Endothelial cell of umbilical vein (primary cell): ENCODE measurements around the gene SCD. TPM values are rescaled to one million over a fixed set of nuclear protein-coding genes. Genes with fewer than 3 reads are reported as not detected.

Source experiments
- BruUV-seq: library from RNA; stranded (reverse); fragments of 400-500 nt; replicated peaks from 2 replicates; lab custom pipeline; 2021; lab: Mats Ljungman, UMichigan
- CTCF ChIA-PET: fragments of 300-600, 350-600 bp; sonication (Branson Sonifier 250); formaldehyde crosslinking; loops from one replicate; lab custom pipeline; 2021; ENCODE audit warnings: antibody characterized with exemption, inconsistent platforms; lab: Charles Lee
- POLR2A ChIA-PET: fragments of 300-600, 350-600 bp; sonication (Branson Sonifier 250); formaldehyde crosslinking; loops from one replicate; lab custom pipeline; 2021; ENCODE audit warnings: antibody characterized with exemption, inconsistent platforms; lab: Charles Lee
- DNase-seq: peaks from one replicate; pipeline ENCODE4 v3.0.0-alpha.2; 2011; ENCODE audit warnings: low read depth, low spot score
- FAIRE-seq: peaks from 2 replicates; lab custom pipeline; 2011; peaks lifted over from hg19 to GRCh38; lab: Jason Lieb, UNC
- H2AFZ ChIP-seq: 2 replicates; pipeline ENCODE4 v1.6.0; 2012; ENCODE audit warnings: low read depth, low read length, control low read depth, inconsistent platforms
- H3K27ac ChIP-seq: 2 replicates; pipeline ENCODE4 v1.5.1; 2011; ENCODE audit warnings: low read depth, mild to moderate bottlenecking, control low read depth, low read length, moderate library complexity; ENCODE audit not compliant: insufficient read depth
- H3K27me3 ChIP-seq, 2 experiments: 2 replicates each; pipeline versions ENCODE4 v1.6.0 to v1.6.1; 2011; ENCODE audit warnings: low read length in 2 of 2, mixed read lengths in 1 of 2; ENCODE audit not compliant: control insufficient read depth in 2 of 2, insufficient read depth in 2 of 2
- H3K36me3 ChIP-seq, 2 experiments: 2 replicates in 1 of 2; 3 replicates in 1 of 2; pipeline ENCODE4 v1.5.1; 2011; ENCODE audit warnings: low read length in 2 of 2, mild to moderate bottlenecking in 1 of 2, moderate library complexity in 1 of 2; ENCODE audit not compliant: control insufficient read depth in 2 of 2, insufficient read depth in 2 of 2; ENCODE audit errors: extremely low read depth in 1 of 2
- H3K4me1 ChIP-seq: 3 replicates; pipeline ENCODE4 v1.5.1; 2011; ENCODE audit warnings: mild to moderate bottlenecking, low read length; ENCODE audit not compliant: control insufficient read depth, insufficient read depth; ENCODE audit errors: extremely low read depth
- H3K4me2 ChIP-seq: 2 replicates; pipeline ENCODE4 v1.6.1; 2011; ENCODE audit warnings: low read length, control low read depth, mixed read lengths; ENCODE audit not compliant: insufficient read depth
- H3K4me3 ChIP-seq, 3 experiments: fragments of 200-600 bp in 1 of 3; sonication (generic), shearing (Covaris generic) in 1 of 3; replicated peaks in 1 of 3; 2 replicates each; pipeline ENCODE4 v1.5.1; 2011 to 2016; ENCODE audit warnings: control low read depth in 3 of 3, low read length in 3 of 3, mild to moderate bottlenecking in 2 of 3, inconsistent platforms in 1 of 3, low read depth in 1 of 3, moderate library complexity in 1 of 3; ENCODE audit not compliant: insufficient read depth in 1 of 3
- H3K79me2 ChIP-seq: 2 replicates; pipeline ENCODE4 v1.6.0; 2012; ENCODE audit warnings: low read length, inconsistent platforms; ENCODE audit not compliant: control insufficient read depth, insufficient read depth
- H3K9ac ChIP-seq: replicated peaks from 2 replicates; pipeline ENCODE3; 2011; ENCODE audit warnings: low read length, control low read depth; ENCODE audit not compliant: insufficient read depth; ENCODE audit errors: extremely low read depth
- H3K9me1 ChIP-seq: replicated peaks from 3 replicates; pipeline ENCODE4 v1.6.0; 2011; ENCODE audit warnings: mild to moderate bottlenecking, low read length; ENCODE audit not compliant: control insufficient read depth, insufficient read depth; ENCODE audit errors: extremely low read depth
- H3K9me3 ChIP-seq: replicated peaks from 2 replicates; pipeline ENCODE4 v1.5.1; 2012; ENCODE audit warnings: low read length, inconsistent platforms; ENCODE audit not compliant: control insufficient read depth, insufficient read depth
- H4K20me1 ChIP-seq: replicated peaks from 2 replicates; pipeline ENCODE3; 2011; ENCODE audit warnings: mild to moderate bottlenecking, low read length; ENCODE audit not compliant: control insufficient read depth, insufficient read depth; ENCODE audit errors: extremely low read depth
- EZH2 ChIP-seq: IDR thresholded peaks from 2 replicates; pipeline ENCODE4 v1.6.1; 2012; ENCODE audit warnings: borderline replicate concordance, low read depth, mild to moderate bottlenecking, moderate library complexity, low read length, inconsistent platforms; ENCODE audit not compliant: severe bottlenecking
- FOS ChIP-seq: IDR thresholded peaks from 2 replicates; pipeline ENCODE4 v1.6.1; 2011; ENCODE audit warnings: mild to moderate bottlenecking, low read length, moderate library complexity, borderline replicate concordance; ENCODE audit not compliant: insufficient read depth
- MYC ChIP-seq: IDR thresholded peaks from one replicate; pipeline ENCODE4 v1.6.1; 2011; ENCODE audit warnings: mild to moderate bottlenecking, low read depth, low read length
- dilution Hi-C: fragments of 300-500 bp; cut with MboI; formaldehyde crosslinking; loops from one replicate; pipeline ENCODE4 v1.15.0; 2019; ENCODE audit warnings: low sequenced_read_pairs; ENCODE audit not compliant: extremely low pct_ligation_motif_present
- intact Hi-C: fragments of 100-400 bp; cut with micrococcal nuclease; formaldehyde crosslinking; loops from one replicate; pipeline ENCODE4 v1.10.0; 2022
- polyA plus RNA-seq, 4 experiments: library from polyadenylated mRNA; depleted of rRNA in 3 of 4; stranded (reverse) in 3 of 4; unstranded in 1 of 4; fragments of >200 nt; gene quantifications; 2 replicates each; pipeline versions ENCODE4 v1.2.1 to v1.2.3, GENCODE V29; 2011 to 2012; ENCODE audit warnings: missing spikeins in 1 of 4
- total RNA-seq: library from RNA; stranded (reverse); gene quantifications from 2 replicates; pipeline ENCODE4 v1.2.3, GENCODE V29; 2021
- TF ChIP-seq, protein P1 (sequence below): IDR thresholded peaks from 2 replicates; pipeline ENCODE4 v1.6.1; 2011; ENCODE audit not compliant: insufficient read depth, insufficient read length
- TF ChIP-seq, protein P2 (sequence below), 2 donors: IDR thresholded peaks; 1 replicate in 1 of 2; 2 replicates in 1 of 2; pipeline ENCODE4 v1.5.1; 2011; ENCODE audit warnings: low read length in 2 of 2, mild to moderate bottlenecking in 2 of 2, moderate library complexity in 2 of 2, control low read depth in 1 of 2, inconsistent platforms in 1 of 2, low read depth in 1 of 2; ENCODE audit not compliant: insufficient read depth in 1 of 2; ENCODE audit errors: extremely low read depth in 1 of 2

SCD gene
- total and polyA plus RNA-seq, 2 donors (not counting 3 experiments of a cell fraction or from before 2014, with no cell fraction given), result 258 to 426 TPM

DNA sequence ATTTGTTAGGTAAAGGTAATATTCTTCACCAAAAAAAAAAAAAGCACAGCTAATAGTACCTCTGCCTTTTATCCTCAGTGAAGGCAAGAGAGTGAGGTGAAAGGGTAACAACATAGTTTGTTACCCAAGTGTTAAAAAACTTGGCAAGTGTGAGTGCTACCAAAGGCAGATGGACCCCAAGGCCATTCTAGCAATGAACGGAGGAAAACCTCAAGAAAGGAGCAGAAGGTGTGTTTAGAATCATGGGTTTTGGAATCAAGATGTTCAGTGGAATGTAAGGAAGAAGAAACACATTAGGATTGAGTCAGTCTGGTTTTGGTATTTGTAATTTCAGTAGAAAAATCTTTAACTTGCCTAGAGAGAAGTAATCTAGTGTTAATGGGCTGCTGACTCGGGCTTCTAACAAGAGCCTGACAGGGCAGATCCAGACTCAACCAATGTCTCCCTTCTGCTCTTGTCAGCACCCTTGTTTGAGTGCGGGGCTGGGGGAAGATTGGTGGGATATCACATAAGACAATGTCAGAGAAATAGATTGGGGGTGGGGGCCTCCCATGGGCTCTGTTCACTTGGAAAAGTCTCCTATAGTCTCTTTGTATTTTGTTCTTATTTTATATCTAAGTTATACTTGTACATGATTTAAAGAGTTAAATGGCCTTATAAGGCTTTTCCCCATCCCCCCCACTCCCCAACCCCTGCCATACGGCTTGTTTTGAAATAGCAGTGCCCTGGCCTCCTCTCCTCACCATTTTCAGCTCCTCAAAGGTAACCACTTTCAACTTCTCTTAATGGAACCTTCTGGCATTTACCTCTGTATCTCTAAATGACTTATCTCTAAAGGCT lies 44.4 kb downstream of the SCD start:
- FAIRE-seq (no peak), DNase-seq (no peak)
- H3K4me2 ChIP-seq, result no peak overlapping the region
- no peaks in the 10 kb centered on the region for H3K36me3 ChIP-seq
- ChIA-PET CTCF (interaction anchor here (0.7 kb wide), 1 partner anchor 20 kb away, joined by 3 read pairs; no protein-coding TSS in a partner anchor), POLR2A (no interaction called here)
- no peaks in the 10 kb centered on the region for H3K9me1 ChIP-seq
- dilution Hi-C loops, result no loop called here
- TF ChIP-seq, protein P1, sequence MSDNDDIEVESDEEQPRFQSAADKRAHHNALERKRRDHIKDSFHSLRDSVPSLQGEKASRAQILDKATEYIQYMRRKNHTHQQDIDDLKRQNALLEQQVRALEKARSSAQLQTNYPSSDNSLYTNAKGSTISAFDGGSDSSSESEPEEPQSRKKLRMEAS, result no peak
- TF ChIP-seq FOS, result no peak
- TF ChIP-seq, protein P2, sequence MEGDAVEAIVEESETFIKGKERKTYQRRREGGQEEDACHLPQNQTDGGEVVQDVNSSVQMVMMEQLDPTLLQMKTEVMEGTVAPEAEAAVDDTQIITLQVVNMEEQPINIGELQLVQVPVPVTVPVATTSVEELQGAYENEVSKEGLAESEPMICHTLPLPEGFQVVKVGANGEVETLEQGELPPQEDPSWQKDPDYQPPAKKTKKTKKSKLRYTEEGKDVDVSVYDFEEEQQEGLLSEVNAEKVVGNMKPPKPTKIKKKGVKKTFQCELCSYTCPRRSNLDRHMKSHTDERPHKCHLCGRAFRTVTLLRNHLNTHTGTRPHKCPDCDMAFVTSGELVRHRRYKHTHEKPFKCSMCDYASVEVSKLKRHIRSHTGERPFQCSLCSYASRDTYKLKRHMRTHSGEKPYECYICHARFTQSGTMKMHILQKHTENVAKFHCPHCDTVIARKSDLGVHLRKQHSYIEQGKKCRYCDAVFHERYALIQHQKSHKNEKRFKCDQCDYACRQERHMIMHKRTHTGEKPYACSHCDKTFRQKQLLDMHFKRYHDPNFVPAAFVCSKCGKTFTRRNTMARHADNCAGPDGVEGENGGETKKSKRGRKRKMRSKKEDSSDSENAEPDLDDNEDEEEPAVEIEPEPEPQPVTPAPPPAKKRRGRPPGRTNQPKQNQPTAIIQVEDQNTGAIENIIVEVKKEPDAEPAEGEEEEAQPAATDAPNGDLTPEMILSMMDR (IDR thresholded peaks at IDR 0.05; ENCODE audit: extremely low read depth in 1 of 2, insufficient read depth in 1 of 2, low read depth in 1 of 2, low read length in 2 of 2), result no peak
- TF ChIP-seq EZH2, result no peak
- no peak for TF ChIP-seq MYC
- no TSS peak for BruUV-seq
- no peaks in the 10 kb centered on the region for H3K4me1 ChIP-seq
- H3K79me2 ChIP-seq, result no peaks in the 10 kb centered on the region
- intact Hi-C loops, result no loop called here
- H3K9ac ChIP-seq, result no peak overlapping the region
- H4K20me1 ChIP-seq, result no peaks in the 10 kb centered on the region
- no peak overlapping the region for H3K4me3 ChIP-seq
- H3K9me3 ChIP-seq, result no peaks in the 10 kb centered on the region
- no peaks in the 10 kb centered on the region for H3K27me3 ChIP-seq
- no peak overlapping the region for H2AFZ ChIP-seq
- H3K27ac ChIP-seq, result no peak overlapping the region
